Fibroblast of the aortic adventitia (primary cell): ENCODE results near the gene EVI5. TPM values are rescaled to one million over a fixed set of nuclear protein-coding genes. Genes with fewer than 3 reads are reported as not detected.

Experiments used
- DNase-seq: peaks from one replicate; pipeline ENCODE4 v3.0.0-alpha.2; 2010; ENCODE audit warnings: low read depth
- H3K4me3 ChIP-seq: 2 replicates; pipeline ENCODE4 v1.5.1; 2011; ENCODE audit warnings: low read depth, mild to moderate bottlenecking, control low read depth, low read length, moderate library complexity
- total RNA-seq: library from RNA; depleted of rRNA; stranded (reverse); fragments of >200 nt; gene quantifications from 2 replicates; pipeline ENCODE4 v1.2.3, GENCODE V29; 2012; ENCODE audit warnings: low replicate concordance
- TF ChIP-seq, protein P1 (sequence below): IDR thresholded peaks from 2 replicates; pipeline ENCODE4 v1.5.1; 2011; ENCODE audit warnings: mild to moderate bottlenecking, low read length, control low read depth, inconsistent platforms; ENCODE audit not compliant: insufficient read depth

The EVI5 gene
- total RNA-seq, 1 donor = 55.3 TPM

DNA sequence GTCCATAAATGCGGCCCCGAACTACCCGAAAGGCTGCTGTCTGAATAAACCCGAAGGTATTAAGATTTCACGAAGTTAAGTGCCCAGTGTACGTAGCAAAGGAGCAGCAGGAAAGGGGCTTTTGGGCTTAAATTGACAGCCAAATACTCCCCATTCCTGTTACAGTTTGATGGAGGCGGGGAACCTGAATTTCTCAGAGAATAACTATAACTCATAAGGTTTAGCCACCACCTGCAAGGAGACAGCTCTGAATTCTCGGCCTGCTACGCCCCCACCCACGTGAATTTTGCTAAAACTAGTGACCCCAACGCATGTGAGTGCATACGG, 303.3 kb downstream of the EVI5 start:
- H3K4me3 ChIP-seq = no peak overlapping the region
- TF ChIP-seq, protein P1, sequence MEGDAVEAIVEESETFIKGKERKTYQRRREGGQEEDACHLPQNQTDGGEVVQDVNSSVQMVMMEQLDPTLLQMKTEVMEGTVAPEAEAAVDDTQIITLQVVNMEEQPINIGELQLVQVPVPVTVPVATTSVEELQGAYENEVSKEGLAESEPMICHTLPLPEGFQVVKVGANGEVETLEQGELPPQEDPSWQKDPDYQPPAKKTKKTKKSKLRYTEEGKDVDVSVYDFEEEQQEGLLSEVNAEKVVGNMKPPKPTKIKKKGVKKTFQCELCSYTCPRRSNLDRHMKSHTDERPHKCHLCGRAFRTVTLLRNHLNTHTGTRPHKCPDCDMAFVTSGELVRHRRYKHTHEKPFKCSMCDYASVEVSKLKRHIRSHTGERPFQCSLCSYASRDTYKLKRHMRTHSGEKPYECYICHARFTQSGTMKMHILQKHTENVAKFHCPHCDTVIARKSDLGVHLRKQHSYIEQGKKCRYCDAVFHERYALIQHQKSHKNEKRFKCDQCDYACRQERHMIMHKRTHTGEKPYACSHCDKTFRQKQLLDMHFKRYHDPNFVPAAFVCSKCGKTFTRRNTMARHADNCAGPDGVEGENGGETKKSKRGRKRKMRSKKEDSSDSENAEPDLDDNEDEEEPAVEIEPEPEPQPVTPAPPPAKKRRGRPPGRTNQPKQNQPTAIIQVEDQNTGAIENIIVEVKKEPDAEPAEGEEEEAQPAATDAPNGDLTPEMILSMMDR = no peak
- DNase-seq = no peak

DNA sequence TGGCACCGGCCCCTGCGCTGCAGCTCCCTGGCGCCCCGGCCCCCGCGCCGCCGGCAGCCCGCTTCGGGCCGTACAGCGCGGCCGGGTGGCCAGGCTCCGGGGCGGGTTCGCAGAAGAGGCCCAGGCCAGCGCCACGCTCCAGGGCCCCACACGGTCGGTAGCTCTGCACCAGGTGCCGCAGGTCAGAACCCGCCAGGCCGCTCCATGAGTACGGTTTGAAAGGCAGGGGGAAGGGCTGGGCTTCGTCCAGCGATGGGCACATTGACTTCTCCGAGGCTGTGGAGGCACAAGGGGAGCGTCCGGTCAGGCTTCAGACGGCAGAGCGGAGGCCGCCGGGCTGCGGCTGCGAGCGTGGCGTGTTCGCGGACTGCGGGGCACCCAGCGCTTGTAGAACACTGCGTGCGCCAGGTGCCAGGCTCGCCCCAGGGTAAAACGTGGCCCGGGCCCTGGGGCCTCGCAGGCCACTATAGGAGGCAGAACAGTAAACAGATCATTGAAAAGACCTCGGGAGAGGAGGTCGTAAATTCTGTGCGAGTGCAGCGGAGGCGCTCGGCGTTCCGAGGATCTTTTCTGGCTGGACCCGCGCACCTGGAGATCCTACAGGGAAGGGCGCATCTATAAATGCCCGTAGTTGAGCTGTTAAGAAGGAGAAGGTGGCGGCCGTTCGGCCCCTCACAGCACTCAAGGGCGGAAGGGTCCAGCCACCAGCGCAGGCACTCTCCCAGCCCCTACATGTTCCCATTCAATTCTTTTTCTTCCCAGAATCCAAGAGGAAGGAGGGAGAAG, 303.9 kb downstream of the EVI5 start:
- H3K4me3 ChIP-seq = no peak overlapping the region
- no peak for DNase-seq
- TF ChIP-seq, protein P1 = no peak

DNA sequence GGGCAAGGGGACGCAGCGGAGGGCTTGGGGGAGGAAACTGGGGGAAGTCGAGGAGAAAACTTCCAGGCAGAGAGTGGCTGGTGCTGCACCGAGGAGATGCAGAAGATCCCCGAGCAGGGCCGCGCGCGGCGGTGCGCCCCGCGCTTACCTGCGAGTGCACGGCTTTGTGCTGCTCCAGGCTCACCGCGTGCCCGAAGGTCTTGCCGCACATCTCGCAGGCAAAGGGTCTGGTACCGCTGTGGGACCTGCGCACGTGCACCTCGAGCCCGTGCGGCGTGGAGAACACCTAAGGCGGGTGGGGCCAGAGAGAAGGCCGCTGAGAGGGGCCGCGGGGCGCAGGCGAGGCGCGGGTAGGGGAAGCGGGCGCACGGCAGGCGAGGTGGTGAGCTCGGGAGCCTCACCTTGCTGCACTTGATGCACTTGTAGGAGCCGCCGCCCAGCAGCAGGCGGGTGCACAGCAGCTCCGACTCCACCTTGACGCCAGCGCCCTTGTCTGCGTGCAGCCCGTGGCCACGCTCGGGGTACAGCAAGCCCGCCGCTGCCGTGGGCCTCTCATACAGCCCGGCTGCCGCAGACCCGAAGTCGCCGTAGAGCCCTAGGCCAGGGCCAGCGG, 304.6 kb downstream of the EVI5 start:
- no peak for DNase-seq
- H3K4me3 ChIP-seq = no peak overlapping the region
- TF ChIP-seq, protein P1 = no peak

DNA sequence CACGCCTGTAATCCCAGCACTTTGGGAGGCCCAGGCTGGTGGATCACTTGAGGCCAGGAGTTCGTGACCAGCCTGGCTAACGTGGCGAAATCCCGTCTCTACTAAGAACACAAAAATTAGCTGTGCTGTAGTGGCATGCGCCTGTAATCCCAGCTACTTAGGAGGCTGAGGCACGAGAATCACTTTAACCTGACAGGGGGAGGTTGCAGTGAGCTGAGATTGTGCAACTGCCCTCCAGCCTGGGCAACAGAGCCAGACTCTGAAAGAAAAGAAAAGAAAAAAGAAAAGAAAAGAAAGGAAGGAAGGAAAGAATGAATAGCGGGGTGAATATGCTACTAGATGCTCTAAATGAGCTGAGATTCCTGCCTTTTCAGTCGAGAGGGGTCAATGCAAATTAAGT, 305.3 kb downstream of the EVI5 start:
- no peak overlapping the region for H3K4me3 ChIP-seq
- DNase-seq = no peak
- TF ChIP-seq, protein P1 = no peak

DNA sequence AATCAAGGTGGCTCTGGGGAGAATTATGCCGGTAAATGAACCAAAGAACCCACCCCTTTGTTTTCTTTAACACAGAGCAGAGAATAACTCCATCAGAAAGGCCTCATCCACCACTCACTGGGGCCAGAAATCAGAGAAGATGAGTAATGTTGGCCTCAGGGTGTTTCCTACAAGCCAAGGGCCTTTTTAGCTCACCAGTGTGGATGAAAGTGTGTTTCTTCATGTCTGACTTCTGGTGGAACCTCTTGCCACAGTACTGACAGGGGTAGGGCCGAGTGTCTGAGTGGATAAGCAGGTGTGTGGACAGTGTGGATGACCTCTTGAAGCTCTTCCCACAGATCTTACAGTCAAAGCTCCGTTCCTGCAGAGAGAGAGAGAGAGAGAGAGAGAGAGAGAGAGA, 306.5 kb downstream of the EVI5 start:
- DNase-seq = peak; percentile 29

DNA sequence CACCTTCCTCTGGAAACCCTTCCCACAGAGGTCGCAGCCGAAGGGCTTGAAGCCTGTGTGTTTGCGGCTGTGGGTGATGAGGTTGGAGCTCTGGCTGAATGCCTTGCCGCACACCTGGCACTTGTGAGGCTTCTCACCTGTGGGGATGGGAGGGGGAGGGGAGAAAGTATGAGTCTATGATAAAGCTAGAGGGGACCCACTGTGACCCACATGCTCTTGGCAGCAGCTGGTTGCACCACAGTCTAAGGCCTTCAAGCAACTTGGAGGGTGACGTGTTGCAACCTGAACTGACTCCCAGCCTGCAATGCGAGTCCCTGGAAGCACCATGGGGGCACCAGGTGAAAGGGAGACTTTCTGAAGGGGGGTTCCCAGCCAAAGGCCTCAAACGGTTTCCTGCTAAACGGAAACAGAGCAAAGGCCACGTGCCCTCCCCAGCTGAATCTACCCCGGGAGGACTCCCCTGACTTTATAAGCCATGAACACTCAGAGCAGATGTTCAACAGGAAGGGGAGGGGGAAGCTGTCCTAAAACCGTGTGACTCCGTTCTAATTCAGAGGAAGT, 308.8 kb downstream of the EVI5 start:
- DNase-seq = no peak
- TF ChIP-seq, protein P1 = no peak
- H3K4me3 ChIP-seq = no peak overlapping the region

More for the DNA sequence above, 306.5 kb downstream of the EVI5 start:
- TF ChIP-seq, protein P1 = no peak
- H3K4me3 ChIP-seq = no peak overlapping the region

DNA sequence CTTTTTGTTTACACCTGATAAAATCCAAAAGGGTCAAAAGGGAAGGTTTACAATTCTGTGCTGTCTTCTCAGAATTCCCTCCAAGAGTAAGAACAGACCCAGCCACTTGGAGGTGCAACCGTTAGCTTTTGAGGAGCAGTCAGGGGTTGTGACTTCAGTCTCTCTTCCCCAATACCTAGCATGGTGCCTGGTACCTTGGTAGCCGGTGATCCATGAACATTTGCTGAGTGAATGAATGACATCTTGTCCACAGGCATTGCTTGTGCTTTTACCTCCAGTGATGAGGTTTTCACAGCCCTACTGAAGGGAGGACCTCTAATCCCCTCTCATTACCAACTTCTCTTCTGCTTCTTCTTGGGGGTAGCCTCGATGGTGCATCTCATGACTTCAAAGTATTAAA, 309.9 kb downstream of the EVI5 start:
- DNase-seq = no peak
- TF ChIP-seq, protein P1 = no peak

More for the DNA sequence above, 309.9 kb downstream of the EVI5 start:
- H3K4me3 ChIP-seq = no peak overlapping the region
